K562 (cell line): ENCODE data around the gene RINT1. TPM values are rescaled to one million over a fixed set of nuclear protein-coding genes. Genes with fewer than 3 reads are reported as not detected.

ENCODE experiments used
- GTF2F1 ChIP-seq: IDR thresholded peaks from 2 replicates; pipeline ENCODE4 v1.6.1; 2011; ENCODE audit warnings: low read depth, low read length, improper control_type of control experiment
- POLR2AphosphoS5 ChIP-seq: IDR thresholded peaks from 2 replicates; pipeline ENCODE4 v1.6.1; 2011; ENCODE audit warnings: mild to moderate bottlenecking, low read depth, low read length, moderate library complexity; ENCODE audit not compliant: control insufficient read depth, insufficient read depth
- POLR3A ChIP-seq: IDR thresholded peaks from 2 replicates; pipeline ENCODE4 v1.6.1; 2011; ENCODE audit warnings: borderline replicate concordance, mild to moderate bottlenecking, moderate library complexity; ENCODE audit not compliant: insufficient read length, insufficient read depth; ENCODE audit errors: extremely low read depth
- SMAD1 ChIP-seq: fragments of 150-350 bp; IDR thresholded peaks from 2 replicates; pipeline ENCODE4 v1.6.1; 2014; ENCODE audit warnings: low read length, low read depth; ENCODE audit not compliant: partially characterized antibody
- ZNF318 ChIP-seq, 2 experiments: fragments of 450-650 bp; IDR thresholded peaks; 2 replicates each; pipeline ENCODE4 v1.6.1; 2016; ENCODE audit warnings: mild to moderate bottlenecking in 2 of 2, borderline replicate concordance in 1 of 2, low read depth in 1 of 2, moderate library complexity in 1 of 2
- ZSCAN29 ChIP-seq: fragments of 450-650 bp; IDR thresholded peaks from 2 replicates; pipeline ENCODE4 v1.6.1; 2017
- polyA plus RNA-seq, 8 experiments: library from polyadenylated mRNA; depleted of rRNA in 4 of 8; stranded (reverse) in 5 of 8; unstranded in 3 of 8; fragments of >200 nt; fragmentation: Nextera tagmentation in 2 of 8; fragmentation: Illumina TruSeq in 1 of 8; extraction: Ambion mirVana in 2 of 8; extraction: Trizol in 1 of 8; gene quantifications; 2 replicates each; pipeline versions ENCODE4 v1.2.1 to v1.2.3, GENCODE V29; 2011 to 2014; ENCODE audit warnings: inconsistent platforms in 1 of 8, missing spikeins in 1 of 8
- total RNA-seq, 7 experiments: library from RNA; depleted of rRNA in 6 of 7; stranded (reverse); fragments of >200 nt in 6 of 7; fragmentation: Illumina TruSeq in 2 of 7; extraction: Trizol in 2 of 7; gene quantifications; 2 replicates each; pipeline versions ENCODE4 v1.2.1 to v1.2.3, GENCODE V29; 2011 to 2021; ENCODE audit warnings: low replicate concordance in 1 of 7
- TF ChIP-seq, protein P1 (sequence below): sonication (generic); formaldehyde crosslinking; IDR thresholded peaks from 2 replicates; pipeline ENCODE4 v1.8.0; 2022; ENCODE audit warnings: mild to moderate bottlenecking, missing genetic modification reagents

The RINT1 gene
- total and polyA plus RNA-seq, 9 of the 15 experiments (the other 6 are each of a cell fraction or from before 2014, with no cell fraction given) = 21.3 to 74.3 (median 27.4) TPM

GRCh38 chr7:105487579-105488571 lies 44.1 kb upstream of the RINT1 start (continued):
- TF ChIP-seq ZNF318 (IDR thresholded peaks at IDR 0.05; ENCODE audit: borderline replicate concordance in 1 of 2, low read depth in 1 of 2) (no peak), GTF2F1 (no peak), SMAD1 (peak; percentile 15), ZSCAN29 (no peak), POLR3A (no peak), POLR2AphosphoS5 (peak; percentile 78)
- TF ChIP-seq, protein P1, sequence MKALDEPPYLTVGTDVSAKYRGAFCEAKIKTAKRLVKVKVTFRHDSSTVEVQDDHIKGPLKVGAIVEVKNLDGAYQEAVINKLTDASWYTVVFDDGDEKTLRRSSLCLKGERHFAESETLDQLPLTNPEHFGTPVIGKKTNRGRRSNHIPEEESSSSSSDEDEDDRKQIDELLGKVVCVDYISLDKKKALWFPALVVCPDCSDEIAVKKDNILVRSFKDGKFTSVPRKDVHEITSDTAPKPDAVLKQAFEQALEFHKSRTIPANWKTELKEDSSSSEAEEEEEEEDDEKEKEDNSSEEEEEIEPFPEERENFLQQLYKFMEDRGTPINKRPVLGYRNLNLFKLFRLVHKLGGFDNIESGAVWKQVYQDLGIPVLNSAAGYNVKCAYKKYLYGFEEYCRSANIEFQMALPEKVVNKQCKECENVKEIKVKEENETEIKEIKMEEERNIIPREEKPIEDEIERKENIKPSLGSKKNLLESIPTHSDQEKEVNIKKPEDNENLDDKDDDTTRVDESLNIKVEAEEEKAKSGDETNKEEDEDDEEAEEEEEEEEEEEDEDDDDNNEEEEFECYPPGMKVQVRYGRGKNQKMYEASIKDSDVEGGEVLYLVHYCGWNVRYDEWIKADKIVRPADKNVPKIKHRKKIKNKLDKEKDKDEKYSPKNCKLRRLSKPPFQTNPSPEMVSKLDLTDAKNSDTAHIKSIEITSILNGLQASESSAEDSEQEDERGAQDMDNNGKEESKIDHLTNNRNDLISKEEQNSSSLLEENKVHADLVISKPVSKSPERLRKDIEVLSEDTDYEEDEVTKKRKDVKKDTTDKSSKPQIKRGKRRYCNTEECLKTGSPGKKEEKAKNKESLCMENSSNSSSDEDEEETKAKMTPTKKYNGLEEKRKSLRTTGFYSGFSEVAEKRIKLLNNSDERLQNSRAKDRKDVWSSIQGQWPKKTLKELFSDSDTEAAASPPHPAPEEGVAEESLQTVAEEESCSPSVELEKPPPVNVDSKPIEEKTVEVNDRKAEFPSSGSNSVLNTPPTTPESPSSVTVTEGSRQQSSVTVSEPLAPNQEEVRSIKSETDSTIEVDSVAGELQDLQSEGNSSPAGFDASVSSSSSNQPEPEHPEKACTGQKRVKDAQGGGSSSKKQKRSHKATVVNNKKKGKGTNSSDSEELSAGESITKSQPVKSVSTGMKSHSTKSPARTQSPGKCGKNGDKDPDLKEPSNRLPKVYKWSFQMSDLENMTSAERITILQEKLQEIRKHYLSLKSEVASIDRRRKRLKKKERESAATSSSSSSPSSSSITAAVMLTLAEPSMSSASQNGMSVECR (CRISPR knock-in tag) = no peak
